ENCODE data around the gene ZNF668.

ZNF668 gene

DNA sequence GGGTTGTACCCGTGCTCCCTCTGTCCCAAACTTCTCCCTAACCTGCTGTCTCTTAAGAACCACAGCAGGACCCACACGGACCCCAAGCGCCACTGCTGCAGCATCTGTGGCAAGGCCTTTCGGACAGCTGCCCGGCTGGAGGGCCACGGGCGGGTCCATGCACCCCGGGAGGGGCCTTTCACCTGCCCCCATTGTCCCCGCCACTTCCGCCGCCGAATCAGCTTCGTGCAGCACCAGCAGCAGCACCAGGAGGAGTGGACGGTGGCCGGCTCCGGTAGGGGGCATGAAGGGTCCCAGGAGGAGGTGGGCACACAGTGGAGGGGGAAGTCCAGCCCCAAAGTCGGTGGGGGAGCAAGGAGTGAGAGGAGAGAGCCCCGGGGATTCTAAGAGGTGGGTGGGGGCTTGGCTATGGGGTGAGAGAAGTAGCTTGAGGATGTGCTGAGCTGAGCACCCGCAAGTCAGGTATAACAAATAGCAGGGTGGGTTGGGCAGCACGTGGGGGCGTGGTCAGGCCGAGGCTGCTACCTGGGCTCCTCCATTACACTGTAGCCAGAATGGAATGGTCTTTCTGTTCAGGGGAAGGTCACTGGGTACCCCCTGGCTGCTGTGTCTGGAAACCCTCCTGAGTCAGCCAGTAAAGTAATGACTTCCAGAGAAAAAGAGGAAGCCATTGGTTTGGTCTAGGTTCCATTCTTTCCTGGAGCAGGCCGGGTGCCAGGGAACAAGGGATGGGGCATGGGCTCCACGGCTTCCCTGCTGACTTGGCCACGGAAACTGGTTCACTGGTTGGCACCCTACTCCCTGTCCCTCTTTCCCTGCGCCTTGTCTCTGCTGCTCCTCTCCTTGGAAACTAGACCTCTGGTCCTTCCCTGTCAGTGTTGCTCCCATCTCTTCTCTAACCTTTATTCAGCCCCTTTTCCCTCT is 7.7 kb upstream of the ZNF668 start:
- no peak for DNase-seq (ENCODE audit: low spot score)

GRCh38 chr16:31080756-31081419 is 6.8 kb upstream of the ZNF668 start:
- DNase-seq (ENCODE audit: low spot score), result no peak

GRCh38 chr16:31080035-31080629 is 6.1 kb upstream of the ZNF668 start:
- DNase-seq (ENCODE audit: low spot score), result no peak

DNA sequence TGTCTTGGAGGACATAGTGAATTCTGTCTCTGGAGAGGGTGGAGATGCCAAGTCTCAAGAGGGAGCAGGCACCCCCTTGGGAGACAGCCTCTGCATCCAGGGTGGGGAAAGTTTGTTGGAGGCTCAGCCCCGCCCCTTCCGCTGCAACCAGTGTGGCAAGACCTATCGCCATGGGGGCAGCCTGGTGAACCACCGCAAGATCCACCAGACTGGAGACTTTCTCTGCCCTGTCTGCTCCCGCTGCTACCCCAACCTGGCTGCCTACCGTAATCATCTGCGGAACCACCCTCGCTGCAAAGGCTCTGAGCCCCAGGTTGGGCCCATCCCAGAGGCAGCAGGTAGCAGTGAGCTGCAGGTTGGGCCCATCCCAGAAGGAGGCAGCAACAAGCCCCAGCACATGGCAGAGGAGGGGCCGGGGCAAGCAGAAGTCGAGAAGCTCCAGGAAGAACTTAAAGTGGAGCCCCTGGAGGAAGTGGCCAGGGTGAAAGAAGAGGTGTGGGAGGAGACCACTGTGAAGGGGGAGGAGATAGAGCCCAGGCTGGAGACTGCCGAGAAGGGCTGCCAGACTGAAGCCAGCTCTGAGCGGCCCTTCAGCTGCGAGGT is 5.4 kb upstream of the ZNF668 start:
- DNase-seq (ENCODE audit: low spot score), result no peak

DNA sequence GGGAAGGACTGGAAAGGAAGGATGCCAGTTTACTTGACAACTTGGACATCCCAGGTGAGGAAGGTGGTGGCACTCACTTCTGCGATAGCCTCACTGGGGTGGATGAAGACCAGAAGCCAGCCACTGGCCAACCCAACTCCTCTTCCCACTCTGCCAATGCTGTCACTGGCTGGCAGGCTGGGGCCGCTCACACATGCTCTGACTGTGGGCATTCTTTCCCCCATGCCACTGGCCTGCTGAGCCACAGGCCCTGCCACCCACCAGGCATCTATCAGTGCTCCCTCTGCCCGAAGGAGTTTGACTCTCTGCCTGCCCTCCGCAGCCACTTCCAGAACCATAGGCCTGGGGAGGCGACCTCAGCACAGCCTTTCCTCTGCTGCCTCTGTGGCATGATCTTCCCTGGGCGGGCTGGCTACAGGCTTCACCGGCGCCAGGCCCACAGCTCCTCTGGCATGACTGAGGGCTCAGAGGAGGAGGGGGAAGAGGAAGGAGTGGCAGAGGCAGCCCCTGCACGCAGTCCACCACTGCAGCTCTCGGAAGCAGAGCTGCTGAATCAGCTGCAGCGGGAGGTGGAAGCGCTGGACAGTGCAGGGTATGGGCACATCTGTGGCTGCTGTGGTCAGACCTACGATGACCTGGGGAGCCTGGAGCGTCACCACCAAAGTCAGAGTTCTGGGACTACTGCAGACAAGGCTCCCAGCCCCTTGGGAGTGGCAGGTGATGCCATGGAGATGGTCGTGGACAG is 4.7 kb upstream of the ZNF668 start:
- DNase-seq (ENCODE audit: low spot score), result no peak

- DNase-seq (ENCODE audit: low spot score), result no peak
Measured at GRCh38 chr16:31077592-31078396, 3.8 kb upstream of the ZNF668 start.

DNA sequence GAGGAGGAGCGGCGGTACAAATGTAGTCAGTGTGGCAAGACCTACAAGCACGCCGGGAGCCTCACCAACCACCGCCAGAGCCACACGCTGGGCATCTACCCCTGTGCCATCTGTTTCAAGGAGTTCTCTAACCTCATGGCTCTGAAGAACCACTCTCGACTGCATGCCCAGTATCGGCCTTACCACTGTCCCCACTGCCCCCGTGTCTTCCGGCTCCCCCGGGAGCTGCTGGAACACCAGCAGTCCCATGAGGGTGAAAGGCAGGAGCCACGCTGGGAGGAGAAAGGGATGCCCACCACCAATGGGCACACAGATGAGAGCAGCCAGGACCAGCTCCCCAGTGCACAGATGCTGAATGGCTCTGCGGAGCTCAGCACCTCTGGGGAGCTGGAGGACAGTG is 3.0 kb upstream of the ZNF668 start:
- DNase-seq (ENCODE audit: low spot score), result no peak

GRCh38 chr16:31076319-31076718 is 2.3 kb upstream of the ZNF668 start:
- DNase-seq (ENCODE audit: low spot score), result no peak

GRCh38 chr16:31074814-31075183 is 759 bp upstream of the ZNF668 start:
- no peak for DNase-seq (ENCODE audit: low spot score)

GRCh38 chr16:31073142-31073969 is 684 bp downstream of the ZNF668 start:
- peak; percentile 85 for DNase-seq (ENCODE audit: low spot score)

DNA sequence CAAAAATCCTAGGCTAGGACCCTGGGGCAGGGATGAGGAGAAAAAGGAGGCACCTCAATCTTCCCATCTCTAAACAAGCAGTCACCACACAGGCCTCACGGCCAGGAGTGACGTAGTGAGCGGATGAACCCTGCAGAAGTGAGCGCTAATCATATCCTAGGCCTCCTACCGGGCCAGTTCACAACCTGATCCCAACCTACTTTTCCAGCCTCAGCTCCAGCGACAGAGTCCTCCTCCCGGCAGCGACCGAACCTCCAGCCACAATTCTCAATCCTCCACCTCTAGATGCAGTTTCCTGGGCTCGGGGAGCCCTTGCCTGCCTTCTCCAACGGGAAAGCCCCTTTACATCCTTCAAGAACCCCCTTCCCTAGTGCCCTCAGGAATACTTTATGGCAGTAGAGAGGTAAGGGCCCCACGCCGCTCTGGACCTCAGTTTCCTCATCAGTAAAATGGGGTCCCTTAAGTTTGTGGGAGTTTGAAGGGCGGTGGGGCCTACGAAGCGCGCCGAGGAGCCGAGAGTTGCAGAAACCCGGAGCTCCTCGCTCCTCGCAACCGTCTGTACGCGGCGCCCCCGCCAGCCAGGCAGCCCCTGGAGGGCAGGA is 1.4 kb downstream of the ZNF668 start:
- DNase-seq (ENCODE audit: low spot score), result peak; percentile 61

- no peak for DNase-seq (ENCODE audit: low spot score)
Measured at GRCh38 chr16:31071861-31072260, 2.2 kb downstream of the ZNF668 start.

GRCh38 chr16:31067342-31067741 is 6.7 kb downstream of the ZNF668 start:
- no peak for DNase-seq (ENCODE audit: low spot score)

DNA sequence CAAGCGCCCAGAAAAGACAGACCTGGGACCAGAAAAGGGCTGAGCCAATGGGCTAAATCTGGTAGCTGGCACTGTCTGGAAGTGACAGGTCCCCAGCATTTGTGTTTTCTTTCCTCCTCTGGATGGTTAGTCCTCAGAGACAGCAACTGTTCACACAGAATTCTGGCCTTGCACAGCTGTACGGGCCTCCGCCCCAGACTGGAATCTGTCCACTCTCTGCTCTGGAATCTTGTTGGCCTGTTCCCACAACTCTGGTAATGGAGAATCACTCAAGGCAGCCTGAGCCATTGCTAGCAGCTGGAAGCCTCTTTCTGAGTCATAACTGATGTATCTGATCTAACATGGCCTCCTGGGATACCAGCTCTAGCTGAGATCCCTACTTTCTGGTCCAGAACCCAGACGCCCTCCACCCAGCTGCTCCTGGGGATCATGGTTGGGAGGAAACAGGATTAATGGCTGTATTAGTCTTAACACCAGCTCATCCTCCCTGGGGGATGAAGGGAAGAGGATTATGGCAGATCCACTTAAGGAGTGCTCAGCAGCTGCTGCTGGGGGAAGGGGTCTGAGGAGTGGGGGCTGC is 9.1 kb downstream of the ZNF668 start:
- DNase-seq (ENCODE audit: low spot score), result no peak

GRCh38 chr16:31063843-31064611 is 10.0 kb downstream of the ZNF668 start:
- DNase-seq (ENCODE audit: low spot score), result no peak

DNA sequence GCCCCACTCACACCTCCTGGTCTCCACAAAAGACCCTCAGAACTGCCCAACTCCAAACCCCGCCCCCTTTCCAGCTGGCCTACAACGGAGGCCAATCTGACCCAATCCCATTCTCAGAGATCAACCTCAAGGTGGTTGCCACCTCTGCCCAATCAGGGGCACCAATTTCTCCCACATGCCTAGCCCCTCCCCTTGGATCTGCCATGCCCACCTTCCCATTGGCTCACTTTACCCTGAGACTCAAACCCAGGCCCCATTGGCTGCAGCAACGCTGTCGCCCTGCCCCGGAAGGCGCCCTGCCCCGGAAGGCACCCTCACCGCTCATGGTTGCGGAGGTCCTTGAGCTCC is 10.6 kb downstream of the ZNF668 start:
- no peak for DNase-seq (ENCODE audit: low spot score)

DNA sequence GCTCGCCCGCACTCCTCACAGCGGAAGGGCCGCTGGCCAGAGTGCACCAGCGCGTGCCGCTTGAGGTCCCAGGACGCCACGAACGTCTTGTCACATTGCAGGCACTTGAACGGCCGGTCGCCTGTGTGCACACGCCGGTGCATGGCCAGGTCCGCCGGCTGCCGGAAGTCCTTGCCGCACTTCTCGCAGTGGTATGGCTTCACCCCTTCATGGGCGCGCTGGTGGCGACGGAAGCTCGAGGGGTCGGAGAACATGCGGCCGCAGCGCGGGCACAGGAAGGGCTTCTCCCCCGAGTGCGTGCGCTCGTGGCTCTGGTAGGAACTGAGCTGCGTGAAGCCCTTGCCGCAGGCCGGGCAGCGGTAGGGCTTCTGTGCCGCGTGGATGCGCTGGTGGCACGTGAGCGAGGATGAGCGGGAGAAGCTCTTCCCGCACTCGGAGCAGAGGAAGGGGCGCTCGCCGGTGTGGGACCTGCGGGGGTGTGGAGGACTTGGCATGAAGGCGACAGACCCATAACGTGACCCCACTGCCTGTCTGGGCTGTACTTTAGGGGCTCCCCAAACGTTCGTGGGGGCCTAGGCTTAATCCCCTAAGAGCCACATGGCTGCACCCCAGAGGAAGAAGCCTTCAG is 12.1 kb downstream of the ZNF668 start:
- DNase-seq (ENCODE audit: low spot score), result no peak

- no peak for DNase-seq (ENCODE audit: low spot score)
Measured at GRCh38 chr16:31061126-31061812, 12.8 kb downstream of the ZNF668 start.

Data from NAMALWA (cell line).